HG03342 (cell line): ENCODE results near the gene PNMA1.
A peak's percentile ranks its signal among the peaks of the same experiment; 100 is the strongest.

Experiments
- ATAC-seq: cut with Tn5 transposase; IDR thresholded peaks from one replicate; pipeline ENCODE4 v1.9.1; 2021; ENCODE audit warnings: mild to moderate bottlenecking, moderate library complexity; ENCODE audit not compliant: unreplicated experiment

Gene PNMA1

DNA sequence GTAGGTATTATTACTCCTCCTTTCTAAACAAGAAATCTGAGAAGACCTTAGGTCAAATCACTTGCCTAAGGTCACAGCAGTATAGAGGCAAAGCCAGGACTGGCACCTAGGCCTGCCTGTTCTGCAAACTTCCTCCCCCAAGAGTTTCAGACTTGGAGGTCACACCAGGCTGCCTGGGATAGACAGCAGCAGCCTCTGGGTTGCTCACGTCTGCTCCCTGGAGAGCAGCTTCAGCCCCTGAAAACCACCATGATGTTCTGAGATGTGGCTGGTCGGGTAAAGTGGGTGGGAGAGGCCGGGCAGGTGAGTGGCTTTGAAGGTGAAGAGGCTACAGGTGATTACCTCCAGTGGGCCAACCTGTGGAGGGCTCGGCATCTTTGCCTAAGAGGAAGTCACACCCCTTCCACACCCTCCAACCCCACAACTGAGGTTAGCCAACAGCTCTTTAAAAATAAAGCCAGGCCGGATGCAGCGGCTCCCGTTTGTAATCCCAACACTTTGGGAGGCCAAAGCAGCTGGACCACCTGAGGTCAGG is 37.0 kb upstream of the PNMA1 start:
- ATAC-seq = no peak

- no peak for ATAC-seq
These were observed 36.3 kb upstream of the PNMA1 start for GRCh38 chr14:73750531-73750901.

DNA sequence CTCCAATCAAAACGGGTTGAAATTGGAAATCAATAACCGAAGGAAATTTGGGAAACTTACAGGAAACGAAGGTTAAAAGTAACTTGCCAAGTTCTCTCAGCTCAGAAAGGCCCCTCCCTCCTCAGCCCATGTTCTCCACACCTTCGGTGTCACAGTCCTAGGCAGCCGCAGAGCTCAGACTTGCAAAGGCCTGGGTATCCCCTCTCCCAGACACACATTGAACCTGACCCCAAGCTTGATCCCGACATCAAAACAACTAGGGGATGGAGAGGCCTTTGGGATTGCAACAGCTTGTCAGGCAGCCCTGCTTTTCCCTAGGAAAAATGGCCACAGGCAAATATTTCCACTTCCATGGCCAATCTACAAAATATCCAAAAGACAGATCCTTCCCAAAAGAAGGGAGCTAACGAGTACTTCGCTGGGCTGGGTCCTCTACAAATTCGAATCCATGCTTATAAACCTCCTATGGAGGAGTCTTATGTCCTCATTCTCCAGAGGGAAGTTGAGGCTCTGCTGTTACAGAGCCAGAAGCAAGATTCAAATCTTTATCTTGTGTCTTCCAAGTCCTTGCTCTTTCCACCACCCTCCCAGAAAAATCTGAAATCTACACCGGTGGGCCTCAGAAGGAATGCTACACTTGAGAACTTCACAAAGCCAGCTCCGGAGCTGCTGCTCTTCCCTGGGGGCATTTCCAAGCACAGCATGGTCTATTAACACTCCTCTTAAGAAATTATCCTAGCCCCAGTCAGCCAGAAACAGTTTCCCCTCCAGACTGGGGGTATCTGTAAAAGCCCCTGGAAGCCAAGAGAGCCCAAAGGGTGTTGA is 35.7 kb upstream of the PNMA1 start:
- no peak for ATAC-seq

DNA sequence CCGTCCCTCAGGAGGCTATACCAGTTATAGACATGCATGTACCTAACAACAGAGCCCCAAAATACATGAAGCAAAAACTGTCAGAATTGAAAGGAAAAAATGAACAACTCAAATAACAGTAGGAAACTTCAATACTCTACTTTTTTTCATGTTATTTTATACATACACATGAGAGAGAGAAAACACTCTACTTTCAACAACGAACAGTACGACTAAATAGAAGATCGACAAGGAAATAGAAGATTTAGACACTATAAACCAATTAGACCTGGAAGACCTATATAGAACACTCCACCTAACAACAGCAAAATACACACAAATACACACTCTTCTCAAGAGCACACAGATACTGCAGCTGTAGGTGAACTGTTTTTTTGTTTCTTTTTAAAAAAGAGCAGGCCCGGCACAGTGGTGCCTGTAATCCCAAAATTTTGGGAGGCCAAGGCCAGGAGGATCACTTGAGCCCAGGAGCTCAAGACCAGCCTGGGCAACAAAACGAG is 34.7 kb upstream of the PNMA1 start:
- ATAC-seq = no peak

GRCh38 chr14:73747379-73748211 is 33.4 kb upstream of the PNMA1 start:
- ATAC-seq = no peak

GRCh38 chr14:73746520-73747378 is 32.6 kb upstream of the PNMA1 start:
- ATAC-seq = no peak

DNA sequence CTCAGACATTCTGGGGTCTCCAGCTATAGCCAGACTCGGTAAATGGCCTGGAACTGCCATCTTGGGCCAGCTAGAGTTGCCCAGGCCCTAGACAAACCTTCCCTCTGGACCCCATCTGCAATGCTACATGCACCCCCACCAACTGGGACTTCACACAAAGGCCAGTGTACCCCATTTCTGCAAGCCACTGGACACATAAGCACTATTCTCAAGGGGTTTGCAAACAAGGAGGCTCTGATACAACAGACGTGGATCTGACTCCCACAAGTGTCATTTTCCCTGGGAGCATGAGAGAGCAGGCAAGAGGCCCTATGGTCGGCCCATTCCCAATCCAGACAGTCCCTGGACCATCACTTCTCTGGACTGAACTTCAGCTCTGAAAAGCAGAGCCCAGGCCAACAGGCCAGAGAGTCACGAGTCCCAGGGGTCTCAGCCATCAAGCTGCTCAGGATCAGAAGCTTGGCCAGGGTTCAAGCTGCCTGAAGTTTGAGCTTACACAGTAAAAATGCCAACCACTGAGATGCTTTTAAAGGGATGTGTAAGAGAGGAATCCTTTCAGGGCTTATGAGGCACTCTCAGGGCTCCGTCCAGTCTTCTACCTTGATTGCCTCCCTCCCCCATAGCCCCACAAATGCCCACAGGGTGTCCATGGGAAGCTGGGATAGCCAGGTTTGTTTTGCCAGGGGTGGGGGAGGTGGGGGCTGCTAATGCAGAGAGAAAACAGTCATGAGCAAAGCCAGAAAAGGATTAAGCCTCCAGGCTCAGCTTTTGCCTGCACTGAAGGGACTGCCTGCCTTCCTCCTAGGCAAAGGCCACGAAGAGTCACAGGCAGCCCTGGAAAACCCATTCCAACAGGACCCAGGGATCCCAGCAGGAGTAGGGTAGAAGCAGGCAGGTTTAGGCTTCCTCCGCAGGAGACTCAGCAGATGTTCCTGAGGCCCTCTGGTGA is 31.7 kb upstream of the PNMA1 start:
- ATAC-seq = no peak

GRCh38 chr14:73744874-73745529 is 30.8 kb upstream of the PNMA1 start:
- ATAC-seq = no peak

- ATAC-seq = no peak
These were observed 30.1 kb upstream of the PNMA1 start for GRCh38 chr14:73744175-73744867.

DNA sequence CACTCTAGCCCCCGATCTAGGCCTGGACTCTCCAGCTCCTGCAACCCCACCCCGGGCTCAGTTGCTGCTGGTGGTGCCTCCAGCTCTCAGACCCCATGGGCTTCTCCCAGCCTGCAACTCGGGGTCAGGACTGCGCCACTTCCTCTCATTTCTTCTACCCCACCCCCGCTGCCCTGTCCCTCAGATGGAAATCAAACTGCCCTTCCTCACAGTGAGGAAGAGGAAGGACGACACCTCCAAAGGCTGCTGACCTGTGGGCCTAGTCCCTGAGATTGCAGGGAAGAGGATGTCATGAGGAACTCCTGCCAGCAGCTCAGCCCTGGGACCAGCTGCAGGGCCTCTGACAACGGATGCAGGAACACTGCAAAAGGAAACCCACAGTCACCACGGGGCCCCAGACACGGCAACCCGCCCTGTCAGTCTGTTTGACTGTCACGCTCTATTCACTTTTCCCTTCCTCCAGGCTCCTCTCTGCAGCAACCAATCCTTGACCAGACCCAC is 29.3 kb upstream of the PNMA1 start:
- ATAC-seq = peak; percentile 41

GRCh38 chr14:73742520-73743238 is 28.5 kb upstream of the PNMA1 start:
- no peak for ATAC-seq

GRCh38 chr14:73741876-73742519 is 27.8 kb upstream of the PNMA1 start:
- no peak for ATAC-seq

GRCh38 chr14:73741386-73741875 is 27.2 kb upstream of the PNMA1 start:
- peak; percentile 40 for ATAC-seq

DNA sequence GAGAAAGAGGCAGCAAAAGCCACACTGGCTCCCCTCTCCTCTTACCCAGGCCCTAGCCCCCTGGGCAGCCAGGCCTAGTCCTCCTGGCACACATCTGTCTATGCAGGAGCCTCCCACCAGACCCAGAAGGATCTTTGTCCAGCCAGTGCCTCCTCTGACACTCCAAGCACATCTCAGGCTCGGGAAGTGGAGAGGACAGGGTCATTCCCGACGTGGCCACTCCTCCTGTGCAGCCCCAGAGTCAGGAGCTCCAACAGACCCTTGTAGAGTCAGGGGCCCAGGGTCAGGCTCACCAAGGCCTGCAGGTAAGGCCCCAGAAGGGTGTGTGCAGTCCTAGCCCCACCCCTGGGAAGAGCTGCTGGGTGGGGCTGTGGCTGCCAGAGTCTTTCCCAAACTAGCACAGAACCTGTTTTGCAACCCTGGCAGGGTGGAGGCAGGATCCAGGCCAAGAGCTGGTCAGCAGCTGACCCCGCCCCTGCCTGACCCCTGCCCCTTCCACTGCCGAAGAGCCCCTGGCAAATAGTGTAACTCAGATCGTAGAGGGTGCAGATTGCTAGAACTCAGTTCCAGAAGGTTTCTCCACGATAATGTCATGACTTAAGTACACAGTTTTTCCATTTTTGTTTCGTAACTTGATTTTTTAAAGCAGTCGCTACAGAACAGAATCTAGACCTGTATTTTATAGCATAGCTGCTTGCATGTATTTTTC is 26.6 kb upstream of the PNMA1 start:
- ATAC-seq = no peak

GRCh38 chr14:73739899-73740617 is 25.9 kb upstream of the PNMA1 start:
- ATAC-seq = no peak
